HCT116 (cell line): ENCODE data around the gene SSR1. TPM values are rescaled to one million over a fixed set of nuclear protein-coding genes. Genes with fewer than 3 reads are reported as not detected.

ENCODE experiments used
- ATAC-seq: fragments of 200-7000 bp; cut with Tn5 transposase; 2 replicates; pipeline ENCODE4 v1.9.1; 2020; ENCODE audit warnings: mild to moderate bottlenecking, moderate library complexity
- BruUV-seq: library from RNA; stranded (reverse); fragments of 400-500 nt; replicated peaks from 2 replicates; lab custom pipeline; 2021; lab: Mats Ljungman, UMichigan
- CTCF ChIA-PET: fragments of 300-600 bp; sonication (Branson Sonifier 250); formaldehyde crosslinking; loops from one replicate; lab custom pipeline; 2021; ENCODE audit warnings: antibody characterized with exemption; lab: Charles Lee
- POLR2A ChIA-PET: fragments of 300-600, 350-600 bp; sonication (Branson Sonifier 250); formaldehyde crosslinking; loops from one replicate; lab custom pipeline; 2021; ENCODE audit warnings: antibody characterized with exemption; lab: Charles Lee
- RAD21 ChIA-PET, 2 experiments: fragments of 300-600 bp; sonication (Branson Sonifier 250); formaldehyde crosslinking; loops; one replicate each; lab custom pipeline; 2023; ENCODE audit warnings: low total read pairs in 2 of 2; ENCODE audit not compliant: uncharacterized antibody in 2 of 2, unreplicated experiment in 2 of 2, low non-redundant PET in 1 of 2; lab: Charles Lee
- DNase-seq: peaks from one replicate; pipeline ENCODE4 v3.0.0-alpha.2; 2010; ENCODE audit warnings: low read depth, low spot score
- H2AFZ ChIP-seq: fragments of 200-600 bp; shearing (Covaris generic), sonication (generic); 2 replicates; pipeline ENCODE4 v1.6.1; 2017; ENCODE audit warnings: low read depth, mixed run types, mixed read lengths, antibody characterized with exemption, low read length; ENCODE audit not compliant: poor library complexity, severe bottlenecking
- H3K27ac ChIP-seq: 2 replicates; pipeline ENCODE4 v1.5.1; 2012; ENCODE audit warnings: low read depth, low read length
- H3K27me3 ChIP-seq: fragments of 200-600 bp; sonication (generic); 2 replicates; pipeline ENCODE4 v1.6.1; 2016; ENCODE audit warnings: mixed run types, low read length, mixed read lengths; ENCODE audit not compliant: insufficient read depth
- H3K36me3 ChIP-seq, 2 experiments: fragments of 200-500 bp in 1 of 2; fragments of 200-600 bp in 1 of 2; sonication (Bioruptor generic) in 1 of 2; sonication (generic) in 1 of 2; 2 replicates each; pipeline versions ENCODE4 v1.5.1 to v1.6.1; 2014 to 2016; ENCODE audit warnings: low read length in 2 of 2, inconsistent platforms in 1 of 2, mixed read lengths in 1 of 2, mixed run types in 1 of 2; ENCODE audit not compliant: insufficient read depth in 2 of 2, control insufficient read depth in 1 of 2
- H3K4me1 ChIP-seq, 2 experiments: fragments of 200-600 bp in 1 of 2; sonication (generic) in 1 of 2; 2 replicates each; pipeline versions ENCODE4 v1.5.1 to v1.6.1; 2012 to 2017; ENCODE audit warnings: low read length in 2 of 2, inconsistent platforms in 1 of 2, mild to moderate bottlenecking in 1 of 2, mixed read lengths in 1 of 2, mixed run types in 1 of 2, moderate library complexity in 1 of 2; ENCODE audit not compliant: insufficient read depth in 2 of 2, control insufficient read depth in 1 of 2
- H3K4me2 ChIP-seq: fragments of 200-600 bp; sonication (generic); 2 replicates; pipeline ENCODE4 v1.6.1; 2017; ENCODE audit warnings: mixed run types, low read length, mixed read lengths
- H3K4me3 ChIP-seq, 2 experiments: fragments of 200-600 bp in 1 of 2; sonication (generic) in 1 of 2; replicated peaks in 1 of 2; 2 replicates each; pipeline ENCODE4 v1.5.1; 2011 to 2016; ENCODE audit warnings: low read length in 2 of 2, control low read depth in 1 of 2, low read depth in 1 of 2, mild to moderate bottlenecking in 1 of 2, mixed read lengths in 1 of 2, mixed run types in 1 of 2
- H3K79me2 ChIP-seq: fragments of 200-600 bp; sonication (generic); 2 replicates; pipeline ENCODE4 v1.6.1; 2017; ENCODE audit warnings: mild to moderate bottlenecking, mixed run types, low read length, moderate library complexity, mixed read lengths; ENCODE audit not compliant: insufficient read depth
- H3K9ac ChIP-seq: fragments of 200-600 bp; sonication (generic); 2 replicates; pipeline ENCODE4 v1.6.1; 2016; ENCODE audit warnings: low read length, mixed read lengths
- H3K9me2 ChIP-seq: fragments of 200-600 bp; sonication (generic), shearing (Covaris generic); 2 replicates; pipeline ENCODE4 v1.6.1; 2017; ENCODE audit warnings: mixed run types, mild to moderate bottlenecking, moderate library complexity; ENCODE audit not compliant: insufficient read depth
- H3K9me3 ChIP-seq, 2 experiments: fragments of 200-500 bp in 1 of 2; fragments of 200-600 bp in 1 of 2; sonication (Bioruptor generic) in 1 of 2; sonication (generic) in 1 of 2; 2 replicates each; pipeline ENCODE4 v1.6.1; 2014 to 2017; ENCODE audit warnings: low read length in 2 of 2, mixed read lengths in 2 of 2, inconsistent platforms in 1 of 2, low read depth in 1 of 2, mild to moderate bottlenecking in 1 of 2, mixed run types in 1 of 2, moderate library complexity in 1 of 2; ENCODE audit not compliant: control insufficient read depth in 1 of 2, insufficient read depth in 1 of 2
- H4K20me1 ChIP-seq: fragments of 200-600 bp; sonication (generic), shearing (Covaris generic); 2 replicates; pipeline ENCODE4 v1.6.1; 2017; ENCODE audit warnings: mixed run types, mild to moderate bottlenecking, moderate library complexity; ENCODE audit not compliant: insufficient read depth
- CBX3 ChIP-seq: IDR thresholded peaks from 2 replicates; pipeline ENCODE4 v1.6.1; 2012; ENCODE audit warnings: low read depth
- EGR1 ChIP-seq: IDR thresholded peaks from 2 replicates; pipeline ENCODE4 v1.6.1; 2012; ENCODE audit warnings: low read depth
- ELF1 ChIP-seq: IDR thresholded peaks from 2 replicates; pipeline ENCODE4 v1.6.1; 2012; ENCODE audit warnings: low read depth, borderline replicate concordance
- EZH2 ChIP-seq: fragments of 200-600 bp; sonication (generic); IDR thresholded peaks from 2 replicates; pipeline ENCODE4 v1.6.1; 2017; ENCODE audit warnings: antibody characterized with exemption, mixed run types
- EZH2phosphoT487 ChIP-seq: fragments of 200-600 bp; IDR thresholded peaks from 2 replicates; pipeline ENCODE4 v1.6.1; 2018; ENCODE audit warnings: antibody characterized with exemption, borderline replicate concordance
- JUND ChIP-seq: IDR thresholded peaks from 2 replicates; pipeline ENCODE4 v1.6.1; 2012
- POLR2AphosphoS5 ChIP-seq: IDR thresholded peaks from 2 replicates; pipeline ENCODE4 v1.6.1; 2011; ENCODE audit warnings: mild to moderate bottlenecking, low read depth, low read length, moderate library complexity
- TCF7L2 ChIP-seq: IDR thresholded peaks from 2 replicates; pipeline ENCODE4 v1.7.0; 2011; ENCODE audit warnings: borderline replicate concordance, inconsistent platforms; ENCODE audit not compliant: insufficient read depth, insufficient read length; ENCODE audit errors: extremely low read depth
- YY1 ChIP-seq: IDR thresholded peaks from 2 replicates; pipeline ENCODE4 v1.6.1; 2011; ENCODE audit warnings: low read length, low read depth, moderate library complexity, mild to moderate bottlenecking; ENCODE audit not compliant: insufficient replicate concordance; ENCODE audit errors: extremely low read depth
- ZFX ChIP-seq: fragments of 450-650 bp; IDR thresholded peaks from 2 replicates; pipeline ENCODE4 v1.6.1; 2017
- intact Hi-C: fragments of 100-400 bp; cut with micrococcal nuclease; formaldehyde crosslinking; loops from 2 replicates; pipeline ENCODE4 v1.10.0; 2022
- total RNA-seq: library from RNA; stranded (reverse); gene quantifications from one replicate; pipeline ENCODE4 v1.2.1, GENCODE V29; 2021; ENCODE audit not compliant: unreplicated experiment
- TF ChIP-seq, protein P1 (sequence below): IDR thresholded peaks from 2 replicates; pipeline ENCODE4 v1.6.1; 2011; ENCODE audit warnings: mild to moderate bottlenecking, low read length, moderate library complexity; ENCODE audit not compliant: insufficient replicate concordance; ENCODE audit errors: extremely low read depth
- TF ChIP-seq, protein P2 (sequence below): IDR thresholded peaks from 2 replicates; pipeline ENCODE4 v1.6.1; 2012

SSR1 gene
- total RNA-seq, 1 experiment from 2014 or later: 127 TPM

GRCh38 chr6:7290079-7290478 lies 22.9 kb downstream of the SSR1 start:
- Histone ChIP-seq H3K9me3 (no peaks in the 10 kb centered on the region), H3K9me2 (no peaks in the 10 kb centered on the region), H3K36me3 (peaks cover 53 to 72% of the 10 kb centered on the region in 2 experiments; a peak in 3 of 4 replicates), H3K27ac (no peak overlapping the region), H4K20me1 (no peaks in the 10 kb centered on the region), H3K79me2 (peaks cover 32% of the 10 kb centered on the region), H3K4me2 (no peak overlapping the region), H3K27me3 (no peaks in the 10 kb centered on the region), H3K9ac (no peak overlapping the region), H3K4me1 (no peaks in the 10 kb centered on the region), H3K4me3 (no peak overlapping the region), H2AFZ (no peak overlapping the region)
- TF ChIP-seq, protein P1, sequence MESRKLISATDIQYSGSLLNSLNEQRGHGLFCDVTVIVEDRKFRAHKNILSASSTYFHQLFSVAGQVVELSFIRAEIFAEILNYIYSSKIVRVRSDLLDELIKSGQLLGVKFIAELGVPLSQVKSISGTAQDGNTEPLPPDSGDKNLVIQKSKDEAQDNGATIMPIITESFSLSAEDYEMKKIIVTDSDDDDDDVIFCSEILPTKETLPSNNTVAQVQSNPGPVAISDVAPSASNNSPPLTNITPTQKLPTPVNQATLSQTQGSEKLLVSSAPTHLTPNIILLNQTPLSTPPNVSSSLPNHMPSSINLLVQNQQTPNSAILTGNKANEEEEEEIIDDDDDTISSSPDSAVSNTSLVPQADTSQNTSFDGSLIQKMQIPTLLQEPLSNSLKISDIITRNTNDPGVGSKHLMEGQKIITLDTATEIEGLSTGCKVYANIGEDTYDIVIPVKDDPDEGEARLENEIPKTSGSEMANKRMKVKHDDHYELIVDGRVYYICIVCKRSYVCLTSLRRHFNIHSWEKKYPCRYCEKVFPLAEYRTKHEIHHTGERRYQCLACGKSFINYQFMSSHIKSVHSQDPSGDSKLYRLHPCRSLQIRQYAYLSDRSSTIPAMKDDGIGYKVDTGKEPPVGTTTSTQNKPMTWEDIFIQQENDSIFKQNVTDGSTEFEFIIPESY: no peak
- TF ChIP-seq TCF7L2 (no peak), POLR2AphosphoS5 (no peak), ZFX (no peak), ELF1 (no peak), EGR1 (no peak), YY1 (no peak), CBX3 (no peak), EZH2phosphoT487 (no peak), EZH2 (no peak), JUND (no peak)
- TF ChIP-seq, protein P2, sequence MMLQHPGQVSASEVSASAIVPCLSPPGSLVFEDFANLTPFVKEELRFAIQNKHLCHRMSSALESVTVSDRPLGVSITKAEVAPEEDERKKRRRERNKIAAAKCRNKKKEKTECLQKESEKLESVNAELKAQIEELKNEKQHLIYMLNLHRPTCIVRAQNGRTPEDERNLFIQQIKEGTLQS: no peak
- POLR2A ChIA-PET: no interaction called here
- RAD21 ChIA-PET: no interaction called here
- ATAC-seq: no peak
- intact Hi-C loops: no loop called here
- DNase-seq: no peak
- CTCF ChIA-PET: interaction anchor here (0.6 kb wide), 1 partner anchor 208 kb away, joined by 5 read pairs; no protein-coding TSS in a partner anchor
- no TSS peak for BruUV-seq
